Vagina (tissue), 2 donors: ENCODE measurements around the gene PADI1. TPM values are rescaled to one million over a fixed set of nuclear protein-coding genes. Genes with fewer than 3 reads are reported as not detected.

Source experiments
- DNase-seq, 2 donors: peaks; one replicate each; pipeline ENCODE4 v3.0.0-alpha.2; 2017; ENCODE audit errors: extremely low spot score in 2 of 2
- H3K27ac ChIP-seq: fragments of 200-600 bp; sonication (generic); one replicate; pipeline ENCODE4 v1.5.1; 2019
- H3K27me3 ChIP-seq: fragments of 200-600 bp; sonication (generic); one replicate; pipeline ENCODE4 v1.5.1; 2019
- H3K36me3 ChIP-seq, 2 donors: fragments of 200-600 bp; sonication (generic); one replicate each; pipeline ENCODE4 v1.5.1; 2017 to 2019
- H3K4me1 ChIP-seq: fragments of 200-600 bp; sonication (generic); one replicate; pipeline ENCODE4 v1.5.1; 2019
- H3K4me3 ChIP-seq, 2 donors: fragments of 200-600 bp; sonication (generic); 1 replicate in 1 of 2; 2 replicates in 1 of 2; pipeline ENCODE4 v1.5.1; 2016 to 2019
- H3K9me3 ChIP-seq: fragments of 200-600 bp; sonication (generic); one replicate; pipeline ENCODE4 v1.5.1; 2019
- CTCF ChIP-seq, 3 experiments: fragments of 450-650 bp in 2 of 3; fragments of 200-600 bp in 1 of 3; sonication (generic) in 1 of 3; IDR thresholded peaks; one replicate each; pipeline ENCODE4 v1.5.1; 2017 to 2019; ENCODE audit warnings: antibody characterized with exemption in 3 of 3, mild to moderate bottlenecking in 2 of 3, moderate library complexity in 2 of 3
- POLR2A ChIP-seq, 2 donors: fragments of 450-650 bp; IDR thresholded peaks; one replicate each; pipeline ENCODE4 v1.6.1; 2017; ENCODE audit warnings: antibody characterized with exemption in 2 of 2, mild to moderate bottlenecking in 2 of 2, moderate library complexity in 2 of 2
- POLR2AphosphoS5 ChIP-seq, 2 donors: sonication (generic); formaldehyde crosslinking; IDR thresholded peaks; one replicate each; pipeline ENCODE4 v1.9.0; 2017; ENCODE audit warnings: antibody characterized with exemption in 2 of 2, mild to moderate bottlenecking in 2 of 2, low read depth in 1 of 2; ENCODE audit not compliant: insufficient read depth in 1 of 2
- intact Hi-C: fragments of 100-400 bp; cut with DNase I; formaldehyde crosslinking; loops from one replicate; pipeline ENCODE4 v1.15.1; 2023
- total RNA-seq: library from RNA; depleted of rRNA; stranded (reverse); fragments of >200 nt; gene quantifications from one replicate; pipeline ENCODE4 v1.2.3, GENCODE V29; 2016

Gene PADI1
- 46.4 TPM for total RNA-seq

- no peaks in the 10 kb centered on the region for H3K9me3 ChIP-seq
- no peaks in the 10 kb centered on the region for H3K36me3 ChIP-seq
- H3K27ac ChIP-seq = no peak within 1 kb of the TSS
- DNase-seq = no peak
- H3K27me3 ChIP-seq = no peaks in the 10 kb centered on the region
- no peaks in the 10 kb centered on the region for H3K4me1 ChIP-seq
- no peak within 1 kb of the TSS for H3K4me3 ChIP-seq
- no peak for TF ChIP-seq POLR2A (IDR thresholded peaks at IDR 0.05)
- intact Hi-C loops = no loop called here
These were observed at the start of gene PADI1 for GRCh38 chr1:17204546-17205440. Gene PADI1 (plus strand): TSS chr1:17205128. CDS start chr1:17205218, 90 bp downstream.

- Histone ChIP-seq H3K9me3 (peaks cover 25% of the 10 kb centered on the region), H3K27me3 (no peaks in the 10 kb centered on the region), H3K4me3 (no peak overlapping the region), H3K27ac (no peak overlapping the region), H3K36me3 (no peaks in the 10 kb centered on the region), H3K4me1 (no peaks in the 10 kb centered on the region)
- TF ChIP-seq POLR2AphosphoS5 (IDR thresholded peaks at IDR 0.05; ENCODE audit: insufficient read depth in 1 of 2, low read depth in 1 of 2) (no peak), CTCF (IDR thresholded peaks at IDR 0.05) (no peak), POLR2A (IDR thresholded peaks at IDR 0.05) (no peak)
- intact Hi-C loops = no loop called here
- no peak for DNase-seq
These were observed 49.5 kb upstream of the PADI1 start for GRCh38 chr1:17155257-17155920.

GRCh38 chr1:17156108-17156507 is 48.8 kb upstream of the PADI1 start:
- no peak overlapping the region for H3K4me3 ChIP-seq
- H3K27ac ChIP-seq = no peak overlapping the region
- intact Hi-C loops = no loop called here
- H3K27me3 ChIP-seq = no peaks in the 10 kb centered on the region
- H3K9me3 ChIP-seq = peaks cover 25% of the 10 kb centered on the region
- H3K36me3 ChIP-seq = no peaks in the 10 kb centered on the region
- no peak for DNase-seq
- H3K4me1 ChIP-seq = no peaks in the 10 kb centered on the region
- TF ChIP-seq POLR2AphosphoS5 (IDR thresholded peaks at IDR 0.05; ENCODE audit: insufficient read depth in 1 of 2, low read depth in 1 of 2) (no peak), POLR2A (IDR thresholded peaks at IDR 0.05) (no peak), CTCF (IDR thresholded peaks at IDR 0.05) (no peak)

GRCh38 chr1:17158961-17159360 is 46.0 kb upstream of the PADI1 start:
- no peak overlapping the region for H3K27ac ChIP-seq
- peaks cover 14% of the 10 kb centered on the region for H3K9me3 ChIP-seq
- TF ChIP-seq POLR2A (IDR thresholded peaks at IDR 0.05) = no peak
- no peak for TF ChIP-seq CTCF (IDR thresholded peaks at IDR 0.05)
- no peak for TF ChIP-seq POLR2AphosphoS5 (IDR thresholded peaks at IDR 0.05; ENCODE audit: insufficient read depth in 1 of 2, low read depth in 1 of 2)
- no peaks in the 10 kb centered on the region for H3K27me3 ChIP-seq
- no peak overlapping the region for H3K4me3 ChIP-seq
- no peaks in the 10 kb centered on the region for H3K4me1 ChIP-seq
- H3K36me3 ChIP-seq = no peaks in the 10 kb centered on the region
- intact Hi-C loops = no loop called here
- peak in 1 of 2 donors; percentile 6 for DNase-seq

GRCh38 chr1:17161137-17161740 is 43.7 kb upstream of the PADI1 start:
- H3K36me3 ChIP-seq = no peaks in the 10 kb centered on the region
- DNase-seq = peak in 1 of 2 donors; percentile 79

More at GRCh38 chr1:17161137-17161740, 43.7 kb upstream of the PADI1 start:
- Histone ChIP-seq H3K4me1 (no peaks in the 10 kb centered on the region), H3K4me3 (no peak overlapping the region), H3K27me3 (no peaks in the 10 kb centered on the region), H3K9me3 (no peaks in the 10 kb centered on the region), H3K27ac (no peak overlapping the region)
- no peak for TF ChIP-seq CTCF (IDR thresholded peaks at IDR 0.05)
- no peak for TF ChIP-seq POLR2A (IDR thresholded peaks at IDR 0.05)
- no peak for TF ChIP-seq POLR2AphosphoS5 (IDR thresholded peaks at IDR 0.05; ENCODE audit: insufficient read depth in 1 of 2, low read depth in 1 of 2)
- intact Hi-C loops = no loop called here
